IPS-20b (cell line): ENCODE measurements around the gene BDH1.
"Not testable (repeated sequence)": the region's sequence is repeated elsewhere in the genome, so short reads cannot be mapped to it uniquely, and the experiment has no call there.

Source experiments
- H3K27ac ChIP-seq: one replicate; pipeline ENCODE4 v1.5.1; 2013; ENCODE audit warnings: low read length
- H3K27me3 ChIP-seq: 2 replicates; pipeline ENCODE4 v1.6.1; 2013; ENCODE audit warnings: mild to moderate bottlenecking, low read length, inconsistent platforms; ENCODE audit not compliant: insufficient read depth
- H3K36me3 ChIP-seq: 2 replicates; pipeline ENCODE4 v1.6.1; 2013; ENCODE audit warnings: low read depth, mild to moderate bottlenecking, inconsistent platforms, low read length, moderate library complexity; ENCODE audit not compliant: insufficient read depth
- H3K4me1 ChIP-seq: 2 replicates; pipeline ENCODE4 v1.6.1; 2013; ENCODE audit warnings: mild to moderate bottlenecking, control low read depth, inconsistent platforms, low read length, moderate library complexity; ENCODE audit not compliant: insufficient read depth
- H3K4me3 ChIP-seq: 2 replicates; pipeline ENCODE4 v1.5.1; 2013; ENCODE audit warnings: mild to moderate bottlenecking, low read length, inconsistent platforms
- H3K9ac ChIP-seq: 2 replicates; pipeline ENCODE4 v1.6.1; 2013; ENCODE audit warnings: low read depth, mild to moderate bottlenecking, inconsistent platforms, low read length, moderate library complexity
- H3K9me3 ChIP-seq: 2 replicates; pipeline ENCODE4 v1.6.1; 2013; ENCODE audit warnings: mild to moderate bottlenecking, low read depth, low read length, inconsistent platforms; ENCODE audit not compliant: insufficient read depth

BDH1 gene, protein sequence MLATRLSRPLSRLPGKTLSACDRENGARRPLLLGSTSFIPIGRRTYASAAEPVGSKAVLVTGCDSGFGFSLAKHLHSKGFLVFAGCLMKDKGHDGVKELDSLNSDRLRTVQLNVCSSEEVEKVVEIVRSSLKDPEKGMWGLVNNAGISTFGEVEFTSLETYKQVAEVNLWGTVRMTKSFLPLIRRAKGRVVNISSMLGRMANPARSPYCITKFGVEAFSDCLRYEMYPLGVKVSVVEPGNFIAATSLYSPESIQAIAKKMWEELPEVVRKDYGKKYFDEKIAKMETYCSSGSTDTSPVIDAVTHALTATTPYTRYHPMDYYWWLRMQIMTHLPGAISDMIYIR

DNA sequence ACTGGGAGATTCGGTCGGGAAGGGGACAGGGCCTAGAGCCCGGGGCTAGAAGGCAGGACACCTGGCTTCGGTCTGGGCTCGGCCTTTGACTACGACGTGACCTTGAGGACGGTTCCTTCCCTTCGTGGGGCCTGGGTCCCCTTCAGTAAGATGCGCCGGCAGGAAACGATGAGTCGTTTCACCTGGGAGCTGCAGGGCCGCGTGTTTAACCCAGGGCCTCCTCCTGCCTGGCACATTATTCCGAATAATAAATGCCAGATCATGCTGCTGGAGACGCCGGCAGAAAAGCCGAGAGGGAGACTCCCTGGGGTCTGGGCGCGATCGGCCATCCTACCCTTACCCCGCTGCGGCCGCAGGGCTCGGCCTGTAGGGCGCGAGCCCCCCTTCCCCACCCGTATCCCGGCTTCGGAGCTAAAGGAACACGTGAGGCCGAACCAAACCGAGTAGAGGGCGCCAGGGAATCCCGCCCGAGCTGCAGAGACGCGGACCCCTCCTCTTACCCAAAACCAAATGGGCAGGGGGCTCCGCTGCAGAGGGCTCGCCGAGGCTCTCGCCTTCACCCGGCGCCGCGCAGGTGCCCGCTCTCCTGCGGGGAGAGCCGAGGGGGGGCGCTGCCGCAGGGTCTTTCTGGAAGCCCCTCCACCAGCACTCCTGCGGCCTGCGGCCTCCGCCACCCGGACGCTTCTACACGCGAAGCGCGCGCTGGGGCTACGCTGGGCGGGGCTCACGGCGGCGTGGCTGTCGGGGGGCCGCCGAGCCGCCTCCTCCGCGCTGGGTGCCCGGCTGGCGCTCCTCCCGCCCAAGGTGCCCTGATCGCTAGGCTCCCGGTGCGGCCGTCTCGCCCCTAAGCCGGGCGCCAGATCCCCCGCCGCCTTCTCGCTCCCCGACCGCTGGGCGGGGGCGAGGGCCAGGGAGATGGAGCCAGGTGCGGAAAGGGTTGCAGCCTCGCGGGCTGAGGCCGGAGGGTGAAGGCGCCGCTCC lies at the start of gene BDH1:
TSS of gene BDH1 (minus strand) at position 688 of the 981 bp plus-strand sequence. CDS start 9,525 bp downstream, outside the sequence.
- peak within 1 kb of the TSS; percentile 73 for H3K27ac ChIP-seq
- H3K4me3 ChIP-seq: peak within 1 kb of the TSS; percentile 83
- H3K9ac ChIP-seq: peak within 1 kb of the TSS; percentile 86
- 0 out of 2 replicates have a peak, but pooled peaks cover 3% of the 10 kb centered on the region for H3K36me3 ChIP-seq
- peaks cover 7% of the 10 kb centered on the region; the same call in 1 of the 2 replicates for H3K4me1 ChIP-seq
- no peaks in the 10 kb centered on the region for H3K9me3 ChIP-seq
- peaks cover 30% of the 10 kb centered on the region for H3K27me3 ChIP-seq

DNA sequence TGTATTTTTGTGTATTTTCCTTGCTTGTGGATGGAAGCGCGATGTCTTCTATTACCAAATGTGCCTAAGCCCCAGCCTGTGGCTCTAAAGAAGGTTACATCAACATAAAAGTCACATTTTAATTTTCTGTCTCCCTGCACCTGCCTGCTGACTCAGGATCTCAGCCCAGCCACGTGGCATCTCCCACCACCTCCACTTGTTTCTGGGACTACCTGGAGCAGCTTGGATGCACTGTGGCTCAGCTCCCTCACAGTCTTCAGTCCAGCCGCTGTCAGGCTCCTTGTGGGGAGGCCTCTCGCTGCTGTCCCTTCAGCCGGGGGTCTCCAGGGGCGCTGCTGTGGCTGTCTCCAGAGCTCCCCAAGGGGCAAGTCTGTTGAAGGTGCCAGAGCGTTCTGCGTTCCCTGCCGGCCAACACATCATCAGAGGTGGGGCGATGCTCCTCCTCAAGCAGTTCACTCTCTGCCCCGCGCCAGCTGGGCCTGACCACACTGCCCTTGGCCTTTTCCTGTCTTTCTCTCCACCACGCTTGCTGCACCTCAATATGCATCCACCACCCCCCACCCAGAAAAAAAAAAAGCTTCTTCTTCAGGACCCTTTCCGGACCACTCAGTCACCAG lies 47.7 kb upstream of the BDH1 start:
- peaks cover 22% of the 10 kb centered on the region for H3K36me3 ChIP-seq
- H3K4me1 ChIP-seq: 0 out of 2 replicates have a peak, but pooled peaks cover 3% of the 10 kb centered on the region
- no peak overlapping the region for H3K27ac ChIP-seq
- no peak overlapping the region for H3K9ac ChIP-seq
- no peak overlapping the region for H3K4me3 ChIP-seq
- peaks cover 6% of the 10 kb centered on the region; the same call in 1 of the 2 replicates for H3K9me3 ChIP-seq
- no peaks in the 10 kb centered on the region for H3K27me3 ChIP-seq

DNA sequence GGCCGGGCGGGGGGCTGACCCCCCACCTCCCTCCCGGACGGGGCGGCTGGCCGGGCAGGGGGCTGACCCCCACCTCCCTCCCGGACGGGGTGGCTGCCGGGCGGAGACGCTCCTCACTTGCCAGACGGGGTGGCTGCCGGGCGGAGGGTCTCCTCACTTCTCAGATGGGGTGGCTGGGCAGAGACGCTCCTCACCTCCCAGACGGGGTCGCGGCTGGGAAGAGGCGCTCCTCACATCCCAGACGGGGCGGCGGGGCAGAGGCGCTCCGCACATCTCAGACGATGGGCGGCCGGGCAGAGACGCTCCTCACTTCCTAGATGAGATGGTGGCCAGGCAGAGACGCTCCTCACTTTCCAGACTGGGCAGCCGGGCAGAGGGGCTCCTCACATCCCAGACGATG lies 46.6 kb upstream of the BDH1 start:
- peaks cover 12% of the 10 kb centered on the region for H3K36me3 ChIP-seq
- H3K9me3 ChIP-seq, H3K27me3 ChIP-seq, H3K4me1 ChIP-seq, H3K4me3 ChIP-seq, H3K9ac ChIP-seq, H3K27ac ChIP-seq: not testable (repeated sequence)

DNA sequence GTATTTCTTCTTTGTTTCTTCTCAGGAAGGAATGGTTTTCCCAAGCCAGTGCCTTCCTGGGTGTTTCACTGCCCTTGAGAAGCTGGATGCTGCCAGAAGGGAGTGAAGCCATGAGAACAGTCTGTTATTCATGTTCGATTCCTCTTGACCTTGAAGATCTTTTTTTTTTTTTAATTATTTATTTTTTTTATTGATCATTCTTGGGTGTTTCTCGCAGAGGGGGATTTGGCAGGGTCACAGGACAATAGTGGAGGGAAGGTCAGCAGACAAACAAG lies 45.7 kb upstream of the BDH1 start:
- H3K9ac ChIP-seq, H3K4me3 ChIP-seq, H3K36me3 ChIP-seq, H3K27me3 ChIP-seq, H3K4me1 ChIP-seq, H3K9me3 ChIP-seq, H3K27ac ChIP-seq: not testable (repeated sequence)

DNA sequence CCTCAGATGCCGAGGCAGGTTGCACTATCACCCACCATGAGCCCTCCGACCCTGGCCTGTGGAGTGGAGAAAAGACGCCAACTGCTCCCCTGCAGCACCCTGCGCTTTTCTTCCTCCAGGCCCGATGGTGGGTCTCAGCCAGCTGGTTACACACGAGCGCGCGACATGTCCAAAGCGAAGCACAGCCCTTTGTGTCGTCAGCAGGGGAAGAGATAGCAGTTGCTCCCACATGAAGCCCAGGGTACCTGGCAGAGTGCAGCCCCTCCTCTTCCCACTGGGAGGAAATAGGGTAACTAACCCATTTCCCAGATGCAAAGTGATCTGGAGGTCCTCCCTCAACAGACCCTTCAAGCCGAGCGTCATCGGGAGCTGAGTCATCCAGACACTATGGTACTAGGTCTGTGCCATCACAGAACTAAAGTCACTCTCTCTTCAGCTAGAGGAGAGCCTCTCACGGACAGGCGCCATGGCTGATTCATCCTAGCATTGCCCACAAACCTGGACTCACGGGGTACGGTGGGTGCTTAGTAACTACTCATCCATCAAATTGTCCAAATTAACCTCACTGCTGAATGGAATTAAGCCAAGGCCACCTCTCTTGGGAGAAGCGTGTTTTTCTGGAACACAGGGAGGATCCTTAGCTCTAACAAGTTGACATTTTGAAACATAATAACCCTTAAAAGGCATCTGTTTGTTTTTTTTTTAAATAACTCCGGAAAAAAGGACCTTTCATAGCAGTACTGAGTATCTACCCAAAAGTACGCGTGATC lies 45.2 kb upstream of the BDH1 start:
- Histone ChIP-seq H3K9ac (no peak overlapping the region), H3K27ac (no peak overlapping the region), H3K27me3 (no peaks in the 10 kb centered on the region), H3K9me3 (peaks cover 6% of the 10 kb centered on the region; the same call in 1 of the 2 replicates), H3K4me3 (no peak overlapping the region), H3K4me1 (0 out of 2 replicates have a peak, but pooled peaks cover 3% of the 10 kb centered on the region), H3K36me3 (no peaks in the 10 kb centered on the region)

DNA sequence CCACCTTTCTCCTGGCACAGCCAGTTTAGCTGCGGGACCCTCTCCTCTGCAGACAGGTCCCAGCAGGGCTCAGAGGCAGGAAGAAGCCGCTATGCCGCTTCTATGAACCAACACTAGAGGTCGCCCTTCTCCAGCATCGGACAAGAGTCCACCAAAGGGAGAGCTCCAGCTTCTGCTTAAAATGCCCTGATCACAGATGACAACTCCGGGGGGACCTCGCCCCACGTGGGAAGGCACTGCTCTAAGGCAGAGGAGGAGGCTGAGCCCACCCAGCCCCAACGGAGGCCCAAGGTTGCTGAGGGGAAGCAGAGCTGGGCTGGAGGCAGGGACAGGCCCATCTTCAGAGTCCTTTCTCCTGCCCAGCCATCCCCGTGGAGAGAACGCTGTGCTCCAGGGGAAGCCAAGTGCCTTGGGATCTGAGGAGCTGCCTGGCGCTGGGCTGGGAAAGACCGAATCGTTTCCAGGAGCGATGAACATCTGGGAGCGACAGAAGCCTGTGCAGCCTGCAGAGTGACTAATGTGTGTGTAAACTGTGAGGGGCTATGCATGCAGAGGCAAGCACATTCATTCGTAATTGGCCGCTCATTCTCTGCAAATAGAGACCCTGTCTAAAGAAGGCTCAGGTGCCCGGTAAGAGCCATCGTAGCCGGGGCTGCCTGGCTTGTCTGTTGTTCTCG lies 43.5 kb upstream of the BDH1 start:
- Histone ChIP-seq H3K4me1 (0 out of 2 replicates have a peak, but pooled peaks cover 3% of the 10 kb centered on the region), H3K4me3 (no peak overlapping the region), H3K27me3 (no peaks in the 10 kb centered on the region), H3K36me3 (no peaks in the 10 kb centered on the region), H3K27ac (no peak overlapping the region), H3K9me3 (peaks cover 6% of the 10 kb centered on the region; the same call in 1 of the 2 replicates), H3K9ac (no peak overlapping the region)

DNA sequence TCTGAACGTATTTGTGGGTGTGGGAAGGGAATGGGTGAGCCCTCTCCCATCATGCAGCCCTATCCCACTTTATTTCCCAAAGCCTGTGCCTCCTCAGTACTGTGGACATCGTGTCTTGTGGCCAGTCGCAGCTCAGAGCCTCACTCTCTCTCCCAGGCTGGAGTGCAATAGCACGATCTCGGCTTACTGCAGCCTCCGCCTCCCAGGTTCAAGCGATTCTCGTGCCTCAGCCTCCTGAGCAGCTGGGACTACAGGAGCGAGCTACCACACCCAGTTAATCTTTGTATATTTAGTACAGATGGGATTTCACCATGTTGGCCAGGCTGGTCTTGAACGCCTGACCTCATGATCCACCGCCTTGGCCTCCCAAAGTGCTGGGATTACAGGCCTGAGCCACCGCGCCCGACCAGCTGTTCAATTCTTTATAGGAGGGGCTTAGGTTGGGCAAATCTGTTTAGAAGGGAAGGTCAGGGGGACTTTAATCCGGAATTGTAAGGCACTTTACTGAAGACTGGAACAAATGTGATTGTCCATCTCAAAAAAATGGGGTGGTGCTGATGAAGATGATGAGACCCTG lies 42.7 kb upstream of the BDH1 start:
- H3K36me3 ChIP-seq: no peaks in the 10 kb centered on the region
- H3K27ac ChIP-seq: no peak overlapping the region
- no peak overlapping the region for H3K9ac ChIP-seq
- no peaks in the 10 kb centered on the region for H3K27me3 ChIP-seq
- no peak overlapping the region for H3K4me3 ChIP-seq
- H3K4me1 ChIP-seq: 0 out of 2 replicates have a peak, but pooled peaks cover 3% of the 10 kb centered on the region
- H3K9me3 ChIP-seq: peaks cover 6% of the 10 kb centered on the region; the same call in 1 of the 2 replicates

DNA sequence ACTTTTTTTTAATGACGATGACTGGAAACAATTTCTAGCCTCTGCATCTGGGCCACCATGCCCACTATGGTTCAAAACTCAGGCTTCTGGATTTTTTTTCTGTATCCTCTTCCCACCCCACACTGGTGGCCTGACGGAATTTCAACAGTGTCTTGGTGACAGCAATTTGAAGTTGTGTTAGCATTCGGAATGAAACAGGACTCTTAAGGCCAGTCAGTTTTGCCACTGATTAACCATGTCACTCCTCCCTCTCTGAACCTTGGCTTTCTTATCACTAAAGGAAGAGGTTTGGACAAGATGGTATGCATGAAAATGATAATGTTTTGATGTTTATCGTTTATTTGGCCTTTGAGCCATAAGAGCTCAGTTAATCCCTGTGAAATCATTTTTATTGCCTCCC lies 41.6 kb upstream of the BDH1 start:
- no peaks in the 10 kb centered on the region for H3K9me3 ChIP-seq
- H3K4me3 ChIP-seq: no peak overlapping the region
- H3K27ac ChIP-seq: no peak overlapping the region
- H3K9ac ChIP-seq: no peak overlapping the region
- no peaks in the 10 kb centered on the region for H3K36me3 ChIP-seq
- no peaks in the 10 kb centered on the region for H3K27me3 ChIP-seq
- H3K4me1 ChIP-seq: 0 out of 2 replicates have a peak, but pooled peaks cover 3% of the 10 kb centered on the region

DNA sequence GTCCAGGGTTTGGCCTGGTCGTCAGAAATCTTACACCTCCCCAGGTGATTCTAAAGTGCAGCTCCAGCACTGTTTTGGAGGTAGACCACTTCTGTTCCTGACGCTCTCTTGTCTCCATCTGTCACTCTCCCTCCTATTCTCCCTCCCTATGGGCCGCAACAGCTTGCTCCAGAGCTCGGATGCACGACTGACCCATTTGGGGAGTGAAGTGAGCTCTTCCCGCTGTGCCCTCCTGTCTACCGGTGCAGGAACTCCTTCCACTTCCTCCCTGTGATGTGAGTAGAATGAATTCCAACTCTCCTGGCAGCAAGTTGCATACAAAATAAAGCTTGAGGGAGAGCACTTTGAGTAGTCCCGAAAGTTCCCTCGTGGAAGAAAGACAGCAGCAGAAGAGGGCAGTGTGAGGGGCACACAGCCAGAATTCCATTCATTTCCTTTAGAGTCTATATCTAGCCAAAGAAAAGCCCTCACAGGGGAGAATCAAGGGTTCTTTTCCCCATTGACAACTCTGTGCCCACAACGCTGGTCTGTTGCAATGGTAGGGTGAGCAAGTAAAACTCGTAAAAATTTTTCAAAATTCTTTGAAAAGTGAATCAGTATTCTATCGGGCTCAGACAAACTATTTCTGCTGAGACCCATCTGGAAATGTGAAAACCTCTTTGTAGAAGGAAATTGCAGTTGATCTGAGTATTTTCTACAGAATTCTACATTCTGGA lies 39.9 kb upstream of the BDH1 start:
- Histone ChIP-seq H3K27ac (no peak overlapping the region), H3K9me3 (no peaks in the 10 kb centered on the region), H3K9ac (no peak overlapping the region), H3K4me3 (no peak overlapping the region), H3K27me3 (no peaks in the 10 kb centered on the region), H3K36me3 (no peaks in the 10 kb centered on the region), H3K4me1 (0 out of 2 replicates have a peak, but pooled peaks cover 3% of the 10 kb centered on the region)

DNA sequence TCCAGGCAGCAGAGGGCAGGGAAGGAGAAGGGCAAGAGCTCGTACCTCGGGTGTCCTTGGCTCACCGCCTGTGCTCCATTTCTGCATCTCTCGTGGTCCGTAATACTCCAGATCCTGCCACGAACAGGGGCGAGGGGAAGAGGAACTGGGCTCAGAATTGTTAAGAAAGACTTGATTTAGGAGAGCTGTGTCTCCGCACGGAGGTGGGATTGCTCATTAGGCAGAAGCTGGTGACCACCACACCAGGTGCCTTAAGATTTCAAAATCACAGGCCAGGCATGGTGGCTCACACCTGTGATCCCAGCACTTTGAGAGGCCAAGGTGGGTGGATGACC lies 37.2 kb upstream of the BDH1 start:
- Histone ChIP-seq H3K9me3 (no peaks in the 10 kb centered on the region), H3K4me3 (no peak overlapping the region), H3K4me1 (no peaks in the 10 kb centered on the region), H3K36me3 (no peaks in the 10 kb centered on the region), H3K27me3 (no peaks in the 10 kb centered on the region), H3K9ac (no peak overlapping the region), H3K27ac (no peak overlapping the region)
